ENCODE results near the gene METTL15.
"Not testable (repeated sequence)": the region's sequence is repeated elsewhere in the genome, so short reads cannot be mapped to it uniquely, and the experiment has no call there.

Gene METTL15

GRCh38 chr11:28110821-28111200 lies 2.6 kb downstream of the METTL15 start:
- no peak for DNase-seq

- no peak for DNase-seq
Observed at GRCh38 chr11:28114116-28114515, 5.9 kb downstream of the METTL15 start.

DNA sequence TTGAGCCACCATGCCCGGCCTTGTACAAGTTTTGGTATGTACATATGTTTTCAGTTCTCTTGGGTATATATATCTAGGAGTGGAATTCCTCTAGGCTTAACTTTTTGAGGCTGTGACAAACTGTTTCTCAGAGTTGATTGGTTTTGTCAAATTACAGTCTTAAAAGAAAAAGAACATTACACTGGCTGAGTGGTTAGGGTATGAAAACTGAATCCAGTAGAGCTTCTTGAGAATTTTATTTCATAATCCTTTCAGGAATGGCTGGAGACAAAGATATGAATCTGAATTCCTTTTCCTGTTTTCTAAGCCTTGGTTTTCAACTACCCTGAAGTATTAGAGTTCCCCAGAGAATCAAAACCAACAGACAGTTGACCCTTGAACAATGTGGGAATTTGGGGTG lies 6.5 kb downstream of the METTL15 start:
- no peak for DNase-seq

DNA sequence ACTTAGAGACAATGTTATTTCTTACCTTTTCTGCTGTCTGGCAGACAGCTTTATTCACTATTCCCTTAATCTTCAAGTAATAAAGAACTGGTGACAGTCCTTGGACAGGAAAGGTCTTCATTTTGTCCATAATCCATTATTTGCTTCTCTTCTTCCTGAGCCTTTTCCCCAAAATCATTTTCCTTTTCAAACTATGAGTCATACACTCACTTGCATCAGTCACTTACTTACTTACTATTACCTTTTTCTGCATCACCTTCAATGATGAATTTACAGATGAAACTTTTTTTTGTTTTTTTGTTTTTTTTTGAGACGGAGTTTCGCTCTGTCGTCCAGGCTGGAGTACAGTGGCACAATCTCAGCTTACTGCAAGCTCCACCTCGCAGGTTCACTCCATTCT lies 9.5 kb downstream of the METTL15 start:
- no peak for DNase-seq

DNA sequence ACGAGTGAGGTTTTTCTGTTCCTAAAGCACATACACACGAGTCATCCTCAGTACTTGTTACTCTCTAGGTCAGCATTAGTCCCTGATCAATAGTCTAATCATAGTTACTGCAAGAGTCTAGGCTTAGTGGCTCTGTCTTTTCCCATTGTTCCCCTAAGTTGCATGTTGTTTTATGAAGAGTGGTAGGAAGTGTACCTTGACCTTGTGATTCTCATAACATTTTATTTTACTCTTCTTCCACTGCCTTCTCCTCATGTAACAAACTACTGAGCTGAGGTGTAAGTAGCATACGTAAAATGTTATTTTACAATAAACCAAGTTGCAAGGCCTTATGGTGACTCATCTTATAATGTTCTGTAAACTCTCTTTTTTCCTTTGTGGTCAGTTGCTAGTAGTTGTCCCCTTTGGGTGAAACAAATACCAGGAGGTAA lies 15.0 kb downstream of the METTL15 start:
- no peak for DNase-seq

DNA sequence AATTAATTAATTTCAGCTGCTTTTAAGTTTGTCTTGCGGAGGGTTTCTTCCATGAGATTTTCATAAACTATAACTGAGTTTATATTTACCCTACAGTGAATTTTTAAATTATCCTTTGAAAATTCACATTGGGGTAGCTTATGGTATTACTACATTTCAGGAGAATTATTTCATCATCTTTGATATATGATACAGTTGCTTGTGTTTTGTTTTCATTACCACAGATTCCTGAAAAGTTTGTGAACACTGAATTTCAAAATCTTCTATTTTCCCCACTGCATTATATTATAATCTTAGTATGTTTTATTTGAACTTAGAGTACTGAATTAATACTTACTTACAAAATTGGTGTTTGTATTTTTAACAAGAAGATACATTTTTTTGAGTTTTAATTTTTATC lies 24.4 kb downstream of the METTL15 start:
- no peak for DNase-seq

GRCh38 chr11:28133146-28133545 lies 25.0 kb downstream of the METTL15 start:
- no peak for DNase-seq

- DNase-seq = not testable (repeated sequence)
Observed at GRCh38 chr11:28136157-28136556, 28.0 kb downstream of the METTL15 start.

DNA sequence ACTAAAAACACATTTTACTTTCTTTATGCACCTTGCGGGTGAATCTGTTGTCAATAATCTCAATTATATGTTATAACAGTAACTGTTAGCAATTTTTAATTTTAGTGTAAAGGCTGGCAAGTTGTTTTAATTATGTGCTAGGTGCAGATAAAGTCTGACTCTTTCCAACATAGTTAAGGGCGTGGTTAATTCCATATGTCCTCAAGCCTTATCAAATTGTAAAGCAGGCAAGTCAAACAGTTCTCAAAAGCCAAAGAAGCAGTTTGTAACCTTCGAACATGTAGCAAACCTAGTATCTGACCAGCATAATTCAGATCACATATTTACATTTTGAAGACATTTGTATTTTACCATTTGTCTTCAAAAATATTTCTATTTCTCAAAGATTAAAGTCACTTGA lies 29.2 kb downstream of the METTL15 start:
- no peak for DNase-seq

DNA sequence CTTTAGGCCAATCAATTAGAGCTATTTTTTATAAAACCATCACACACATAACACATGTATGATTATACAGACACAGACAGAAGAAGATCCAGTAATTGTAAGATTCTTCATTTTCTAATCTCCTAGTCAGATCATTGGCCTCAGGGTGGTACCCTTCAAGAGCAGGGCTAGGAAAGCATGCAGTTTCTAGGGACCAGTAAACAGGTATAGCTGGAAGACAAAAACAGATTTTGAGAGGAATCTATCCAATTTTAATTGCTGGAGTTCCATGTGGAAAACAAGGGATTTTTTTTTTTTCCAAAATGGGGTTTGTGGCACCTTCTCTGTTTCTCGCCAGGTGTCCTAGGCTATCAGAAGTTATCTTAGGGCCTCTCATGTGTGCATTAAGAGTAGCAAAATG lies 29.6 kb downstream of the METTL15 start:
- DNase-seq = no peak

DNA sequence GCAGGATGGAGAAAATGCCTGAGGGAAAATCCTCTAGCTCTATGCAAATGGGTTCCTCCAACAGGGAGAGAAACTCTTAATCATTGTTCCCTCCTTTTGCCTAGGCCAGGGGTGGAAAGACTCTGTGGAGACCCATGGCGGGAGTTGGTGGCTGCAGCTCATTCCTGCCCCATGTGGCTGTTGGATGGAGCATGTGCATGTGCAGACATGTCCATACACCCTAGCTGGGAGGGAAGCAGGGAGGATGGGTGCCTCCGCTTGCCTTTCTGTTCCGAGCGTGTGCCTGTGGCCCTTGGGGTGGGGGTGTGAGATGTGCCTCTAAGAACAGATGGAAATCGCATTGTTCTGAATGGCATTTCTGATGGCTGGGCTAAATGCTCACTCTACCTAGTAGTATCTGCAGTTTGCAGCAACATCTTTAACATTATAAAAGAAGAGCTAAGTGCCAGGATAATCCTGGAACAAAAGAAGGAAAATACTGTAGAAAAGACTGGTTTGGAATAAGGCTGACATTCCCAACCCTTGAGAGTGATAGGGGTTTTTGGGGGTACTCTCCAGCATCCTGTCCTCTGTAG lies 31.7 kb downstream of the METTL15 start:
- no peak for DNase-seq

- DNase-seq = no peak
Observed at GRCh38 chr11:28140689-28141455, 32.7 kb downstream of the METTL15 start.

DNA sequence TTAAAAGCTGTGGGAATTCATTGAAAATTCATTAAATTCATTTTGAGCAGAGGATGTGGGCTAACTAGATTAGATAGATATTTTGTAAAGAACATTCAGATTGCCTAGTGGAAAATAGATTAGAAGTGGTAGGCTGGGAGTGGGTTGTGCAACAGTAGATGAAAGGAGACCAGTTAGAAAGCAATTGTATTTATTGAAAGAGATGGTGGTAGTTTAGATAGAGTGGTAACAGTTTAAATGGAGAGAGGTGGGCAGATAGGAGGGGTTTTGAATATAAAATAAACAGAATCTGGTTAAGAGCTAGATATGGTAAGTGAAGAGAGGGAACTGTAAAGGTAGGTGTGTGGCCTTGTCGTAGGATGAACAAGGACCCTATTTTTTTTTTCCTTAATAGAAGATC lies 34.5 kb downstream of the METTL15 start:
- no peak for DNase-seq

GRCh38 chr11:28144808-28145207 lies 36.6 kb downstream of the METTL15 start:
- no peak for DNase-seq

DNA sequence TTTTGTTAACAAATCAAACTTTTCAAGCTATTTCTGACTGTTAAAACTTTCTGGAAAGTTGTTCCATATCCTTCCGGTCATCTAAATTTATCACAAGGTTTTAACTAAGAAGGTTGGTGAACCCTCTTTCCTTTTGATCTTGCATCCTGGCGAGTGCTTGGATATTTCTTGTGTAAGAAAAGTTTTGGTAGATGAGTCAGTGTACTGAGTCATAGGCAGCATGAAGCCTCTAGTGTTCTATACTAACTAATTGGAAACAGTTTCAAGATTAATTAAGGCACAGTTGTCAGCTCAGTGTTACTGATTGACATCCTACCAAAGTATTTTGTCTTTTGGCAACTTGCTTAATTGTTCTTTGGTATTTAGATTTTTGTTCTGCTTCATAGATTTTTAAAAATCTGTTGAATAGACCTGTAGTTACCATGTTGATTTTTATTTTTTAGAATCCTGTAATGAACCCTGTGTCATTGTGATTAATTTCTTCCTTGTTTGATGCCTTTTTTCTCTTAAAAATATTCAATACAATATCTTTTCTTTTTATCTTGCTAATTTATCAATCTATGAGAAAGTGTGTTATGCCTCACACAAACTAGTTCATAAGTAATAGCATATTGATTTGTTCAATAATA lies 38.0 kb downstream of the METTL15 start:
- no peak for DNase-seq

DNA sequence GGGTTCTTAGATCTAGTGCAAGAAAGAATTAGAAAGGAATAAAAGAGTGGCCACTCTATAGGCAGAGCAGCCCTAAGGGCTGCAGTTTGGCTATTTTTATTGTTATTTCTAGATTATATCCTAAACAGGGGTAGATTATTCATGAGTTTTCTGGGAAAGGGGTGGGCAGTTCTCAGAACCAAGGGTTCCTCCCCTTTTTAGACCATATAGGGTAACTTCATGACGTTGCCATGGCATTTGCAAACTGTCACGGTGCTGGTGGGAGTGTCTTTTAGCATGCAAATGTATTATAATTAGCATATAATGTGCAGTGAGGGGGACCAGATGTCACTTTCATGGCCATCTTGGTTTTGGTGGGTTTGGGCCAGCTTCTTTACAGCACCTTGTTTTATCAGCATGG lies 44.6 kb downstream of the METTL15 start:
- no peak for DNase-seq

GRCh38 chr11:28153586-28153985 lies 45.4 kb downstream of the METTL15 start:
- no peak for DNase-seq

- no peak for DNase-seq
Observed at GRCh38 chr11:28168718-28169117, 60.5 kb downstream of the METTL15 start.

- DNase-seq = no peak
Observed at GRCh38 chr11:28169816-28170215, 61.6 kb downstream of the METTL15 start.

- DNase-seq = no peak
Observed at GRCh38 chr11:28170759-28171158, 62.6 kb downstream of the METTL15 start.

- DNase-seq = no peak
Observed at GRCh38 chr11:28176351-28176750, 68.2 kb downstream of the METTL15 start.

DNA sequence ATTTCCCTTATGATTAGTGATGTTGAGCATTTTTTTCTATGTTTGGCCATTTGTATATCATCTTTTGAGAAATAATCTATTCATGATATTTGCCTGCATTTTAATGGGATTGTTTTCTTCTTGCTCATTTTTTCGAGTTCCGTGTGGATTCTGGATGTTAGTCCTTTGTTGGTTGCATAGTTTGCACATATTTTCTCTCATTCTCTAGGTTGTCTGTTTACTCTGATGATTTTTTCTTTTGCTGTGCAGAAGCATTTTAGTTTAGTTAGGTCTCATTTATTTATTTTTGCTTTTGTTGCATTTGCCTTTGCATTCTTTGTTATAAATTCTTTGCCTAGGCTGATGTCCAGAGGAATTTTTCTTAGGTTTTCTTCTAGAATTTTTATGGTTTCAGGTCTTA lies 87.3 kb downstream of the METTL15 start:
- DNase-seq = no peak

DNA sequence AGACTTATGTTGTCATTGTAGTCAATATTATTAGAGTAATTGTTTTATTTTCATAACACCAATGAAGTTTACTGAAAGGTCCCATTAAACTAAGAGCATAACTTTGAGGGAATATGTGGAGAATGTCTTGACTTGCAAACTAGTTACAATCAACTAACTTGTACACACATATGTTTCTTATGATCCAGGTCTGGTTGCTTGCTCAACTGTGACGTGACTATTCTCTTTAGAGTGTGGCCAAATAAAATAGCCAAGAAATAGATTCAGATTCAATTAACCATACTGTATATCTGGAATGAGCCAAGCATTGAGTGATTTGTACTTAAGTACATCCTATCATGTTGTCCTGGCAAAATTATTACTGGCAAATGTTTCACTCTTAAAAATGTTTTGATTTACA lies 101.7 kb downstream of the METTL15 start:
- DNase-seq = no peak

DNA sequence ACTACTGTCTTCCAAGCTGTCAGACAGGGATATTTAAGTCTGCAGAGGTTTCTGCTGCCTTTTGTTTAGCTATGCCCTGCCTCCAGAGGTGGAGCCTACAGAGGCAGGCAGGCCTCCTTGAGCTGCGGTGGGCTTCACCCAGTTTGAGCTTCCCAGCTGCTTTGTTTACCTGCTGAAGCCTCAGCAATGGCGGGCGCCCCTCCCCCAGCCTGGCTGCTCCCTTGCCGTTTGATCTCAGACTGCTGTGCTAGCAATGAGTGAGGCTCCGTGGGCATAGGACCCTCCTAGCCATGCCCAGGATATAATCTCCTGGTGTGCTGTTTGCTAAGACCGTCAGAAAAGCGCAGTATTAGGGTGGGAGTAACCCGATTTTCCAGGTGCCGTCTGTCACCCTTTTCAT lies 113.9 kb downstream of the METTL15 start:
- DNase-seq = not testable (repeated sequence)

DNA sequence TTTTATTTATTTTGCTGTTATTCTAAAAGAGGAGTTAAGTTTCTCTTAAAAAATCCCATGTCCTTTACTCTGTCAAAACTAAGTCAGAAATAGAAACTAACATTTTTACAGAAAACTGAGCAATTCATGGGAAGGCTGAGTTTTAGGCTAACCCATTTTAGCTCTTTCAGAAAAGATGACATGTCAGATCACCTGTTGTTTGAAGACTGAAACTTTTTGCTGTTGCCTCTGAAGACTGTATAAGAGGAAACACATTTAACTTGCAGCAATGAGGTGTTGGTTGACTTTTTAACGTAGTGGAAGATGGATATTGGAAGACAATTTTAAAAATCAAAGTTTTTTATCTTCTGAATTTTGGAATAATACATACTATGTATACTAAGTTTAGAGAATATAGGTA lies 115.4 kb downstream of the METTL15 start:
- DNase-seq = no peak

All from NCI-H774 (cell line).